ENCODE measurements around the gene RNF138. TPM values are rescaled to one million over a fixed set of nuclear protein-coding genes. Genes with fewer than 3 reads are reported as not detected.

The RNF138 gene
- total and polyA plus RNA-seq, 10 of the 15 experiments (the other 5 are each of a cell fraction or from before 2014, with no cell fraction given) = 24.2 to 75.2 (median 40.1) TPM

DNA sequence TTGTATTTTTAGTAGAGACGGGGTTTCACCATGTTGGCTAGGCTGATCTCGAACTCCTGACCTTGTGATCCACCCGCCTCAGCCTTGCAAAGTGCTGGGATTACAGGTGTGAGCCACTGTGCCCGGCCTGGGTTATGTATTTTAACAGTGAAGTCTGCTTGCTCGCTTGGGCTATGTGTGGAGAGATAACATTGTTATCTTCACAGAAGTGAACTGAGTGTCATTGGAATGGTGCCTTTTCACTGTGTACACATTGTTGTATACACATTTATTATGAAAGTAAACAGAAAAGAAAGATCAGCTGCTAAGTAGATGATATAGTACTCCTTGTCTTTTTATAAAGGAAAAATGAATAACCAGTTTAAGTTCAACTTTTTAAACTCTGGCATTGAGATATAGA, 30.4 kb downstream of the RNF138 start:
- Histone ChIP-seq H3K4me2 (ENCODE audit: control insufficient read depth, insufficient read depth) (no peak overlapping the region), H3K9ac (ENCODE audit: control insufficient read depth, insufficient read depth, low read length) (no peak overlapping the region), H3K27me3 (replicated peaks in 1 of 2; ENCODE audit: control insufficient read depth in 2 of 2, insufficient read depth in 2 of 2, low read length in 1 of 2) (no peaks in the 10 kb centered on the region), H3K4me1 (ENCODE audit: control insufficient read depth, insufficient read depth, low read length) (no peaks in the 10 kb centered on the region), H4K20me1 (ENCODE audit: control insufficient read depth, insufficient read depth) (no peaks in the 10 kb centered on the region), H2AFZ (ENCODE audit: control insufficient read depth, low read depth, low read length) (no peak overlapping the region), H3K36me3 (ENCODE audit: control insufficient read depth in 2 of 2, insufficient read depth in 2 of 2, low read length in 1 of 2) (peaks cover 4 to 26% of the 10 kb centered on the region in 2 experiments), H3K79me2 (ENCODE audit: control insufficient read depth, insufficient read depth, low read length) (peaks cover 3% of the 10 kb centered on the region; the same call in 1 of the 2 replicates), H3K27ac (ENCODE audit: control insufficient read depth, insufficient read depth) (no peak overlapping the region), H3K9me3 (replicated peaks; ENCODE audit: control insufficient read depth, insufficient read depth, low read length) (no peaks in the 10 kb centered on the region), H3K4me3 (no peak overlapping the region)
- BruUV-seq (replicated peaks) = no TSS peak
- no peak for TF ChIP-seq KLF5 (IDR thresholded peaks at IDR 0.05; ENCODE audit: partially characterized antibody)
- TF ChIP-seq SRF (IDR thresholded peaks at IDR 0.05; ENCODE audit: low read depth in 2 of 2, low read length in 2 of 2) = no peak
- no peak for TF ChIP-seq SREBF2 (IDR thresholded peaks at IDR 0.05; ENCODE audit: low read length)
- no peak for TF ChIP-seq PAX8 (IDR thresholded peaks at IDR 0.05)
- no peak for TF ChIP-seq ZNF217 (IDR thresholded peaks at IDR 0.05)
- TF ChIP-seq MXI1 (IDR thresholded peaks at IDR 0.05; ENCODE audit: low read depth, low read length) = no peak
- TF ChIP-seq, protein P1, sequence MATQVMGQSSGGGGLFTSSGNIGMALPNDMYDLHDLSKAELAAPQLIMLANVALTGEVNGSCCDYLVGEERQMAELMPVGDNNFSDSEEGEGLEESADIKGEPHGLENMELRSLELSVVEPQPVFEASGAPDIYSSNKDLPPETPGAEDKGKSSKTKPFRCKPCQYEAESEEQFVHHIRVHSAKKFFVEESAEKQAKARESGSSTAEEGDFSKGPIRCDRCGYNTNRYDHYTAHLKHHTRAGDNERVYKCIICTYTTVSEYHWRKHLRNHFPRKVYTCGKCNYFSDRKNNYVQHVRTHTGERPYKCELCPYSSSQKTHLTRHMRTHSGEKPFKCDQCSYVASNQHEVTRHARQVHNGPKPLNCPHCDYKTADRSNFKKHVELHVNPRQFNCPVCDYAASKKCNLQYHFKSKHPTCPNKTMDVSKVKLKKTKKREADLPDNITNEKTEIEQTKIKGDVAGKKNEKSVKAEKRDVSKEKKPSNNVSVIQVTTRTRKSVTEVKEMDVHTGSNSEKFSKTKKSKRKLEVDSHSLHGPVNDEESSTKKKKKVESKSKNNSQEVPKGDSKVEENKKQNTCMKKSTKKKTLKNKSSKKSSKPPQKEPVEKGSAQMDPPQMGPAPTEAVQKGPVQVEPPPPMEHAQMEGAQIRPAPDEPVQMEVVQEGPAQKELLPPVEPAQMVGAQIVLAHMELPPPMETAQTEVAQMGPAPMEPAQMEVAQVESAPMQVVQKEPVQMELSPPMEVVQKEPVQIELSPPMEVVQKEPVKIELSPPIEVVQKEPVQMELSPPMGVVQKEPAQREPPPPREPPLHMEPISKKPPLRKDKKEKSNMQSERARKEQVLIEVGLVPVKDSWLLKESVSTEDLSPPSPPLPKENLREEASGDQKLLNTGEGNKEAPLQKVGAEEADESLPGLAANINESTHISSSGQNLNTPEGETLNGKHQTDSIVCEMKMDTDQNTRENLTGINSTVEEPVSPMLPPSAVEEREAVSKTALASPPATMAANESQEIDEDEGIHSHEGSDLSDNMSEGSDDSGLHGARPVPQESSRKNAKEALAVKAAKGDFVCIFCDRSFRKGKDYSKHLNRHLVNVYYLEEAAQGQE (IDR thresholded peaks at IDR 0.05; ENCODE audit: low read depth, low read length) = no peak
- TF ChIP-seq MEF2B (IDR thresholded peaks at IDR 0.05; ENCODE audit: partially characterized antibody, poor library complexity, severe bottlenecking) = no peak
- TF ChIP-seq POLR2AphosphoS2 (IDR thresholded peaks at IDR 0.05; ENCODE audit: low read depth, low read length) = no peak
- no peak for TF ChIP-seq ZSCAN29 (IDR thresholded peaks at IDR 0.05)
- TF ChIP-seq BMI1 (IDR thresholded peaks at IDR 0.05; ENCODE audit: borderline replicate concordance) = no peak
- no peak for TF ChIP-seq NBN (IDR thresholded peaks at IDR 0.05)
- no peak for TF ChIP-seq ASH2L (IDR thresholded peaks at IDR 0.05; ENCODE audit: borderline replicate concordance, low read depth)
- TF ChIP-seq BACH1 (IDR thresholded peaks at IDR 0.05; ENCODE audit: borderline replicate concordance) = no peak
- no peak for TF ChIP-seq RUNX3 (IDR thresholded peaks at IDR 0.05; ENCODE audit: low read length)
- no peak for TF ChIP-seq FOXK2 (IDR thresholded peaks at IDR 0.05)
- TF ChIP-seq CBFB (IDR thresholded peaks at IDR 0.05; ENCODE audit: low read depth) = no peak
- TF ChIP-seq, protein P2, sequence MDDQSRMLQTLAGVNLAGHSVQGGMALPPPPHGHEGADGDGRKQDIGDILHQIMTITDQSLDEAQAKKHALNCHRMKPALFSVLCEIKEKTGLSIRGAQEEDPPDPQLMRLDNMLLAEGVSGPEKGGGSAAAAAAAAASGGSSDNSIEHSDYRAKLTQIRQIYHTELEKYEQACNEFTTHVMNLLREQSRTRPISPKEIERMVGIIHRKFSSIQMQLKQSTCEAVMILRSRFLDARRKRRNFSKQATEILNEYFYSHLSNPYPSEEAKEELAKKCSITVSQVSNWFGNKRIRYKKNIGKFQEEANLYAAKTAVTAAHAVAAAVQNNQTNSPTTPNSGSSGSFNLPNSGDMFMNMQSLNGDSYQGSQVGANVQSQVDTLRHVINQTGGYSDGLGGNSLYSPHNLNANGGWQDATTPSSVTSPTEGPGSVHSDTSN (IDR thresholded peaks at IDR 0.05; ENCODE audit: insufficient replicate concordance, low read depth, low read length) = no peak
- ChIA-PET POLR2A (interaction anchor here (0.6 kb wide), 1 partner anchor 654 kb away, joined by 4 read pairs; no protein-coding TSS in a partner anchor), CTCF (no interaction called here), RAD21 (ENCODE audit: unreplicated experiment) (no interaction called here), SMC1A (ENCODE audit: uncharacterized antibody, unreplicated experiment) (no interaction called here)
- 86% methylated on average over 5 of the region's 5 CpGs for WGBS (ENCODE audit: insufficient coverage, insufficient replicate concordance, low lambda C conversion rate, missing lambda C conversion rate)
- intact Hi-C loops (cut with micrococcal nuclease; ENCODE audit: unreplicated experiment) = no loop called here
- ATAC-seq (no peak), DNase-seq (ENCODE audit: low read depth, low spot score) (no peak), FAIRE-seq (no peak)
- in situ Hi-C loops (cut with MboI) = no loop called here
